IPS DF 6.9 (cell line): ENCODE data around the gene LDLRAP1.
A peak's percentile ranks its signal among the peaks of the same experiment; 100 is the strongest.

Experiments
- DNase-seq: peaks from one replicate; pipeline ENCODE4 v3.0.0-alpha.2; 2013; ENCODE audit warnings: low read depth, low spot score
- H3K27ac ChIP-seq: one replicate; pipeline ENCODE4 v1.5.1; 2013; ENCODE audit warnings: low read length, control low read depth
- H3K27me3 ChIP-seq: 2 replicates; pipeline ENCODE4 v1.6.1; 2013; ENCODE audit warnings: mild to moderate bottlenecking, low read length; ENCODE audit not compliant: control insufficient read depth, insufficient read depth
- H3K36me3 ChIP-seq: 2 replicates; pipeline ENCODE4 v1.6.1; 2013; ENCODE audit warnings: low read length; ENCODE audit not compliant: control insufficient read depth, insufficient read depth
- H3K4me1 ChIP-seq: 2 replicates; pipeline ENCODE4 v1.6.1; 2013; ENCODE audit warnings: low read length; ENCODE audit not compliant: control insufficient read depth, insufficient read depth
- H3K4me3 ChIP-seq: 2 replicates; pipeline ENCODE4 v1.5.1; 2013; ENCODE audit warnings: mild to moderate bottlenecking, low read length
- H3K9me3 ChIP-seq: 2 replicates; pipeline ENCODE4 v1.6.1; 2013; ENCODE audit warnings: low read length, inconsistent platforms; ENCODE audit not compliant: control insufficient read depth, insufficient read depth
- WGBS: extraction: QIAGEN DNeasy Blood & Tissue Kit; methylation state at CpG from one replicate; pipeline ENCODE4 v1.1.7; 2013; ENCODE audit warnings: mixed read lengths, missing lambda C conversion rate; ENCODE audit not compliant: insufficient read length, insufficient coverage; 5-methylcytosine and 5-hydroxymethylcytosine counted together

Gene LDLRAP1, protein sequence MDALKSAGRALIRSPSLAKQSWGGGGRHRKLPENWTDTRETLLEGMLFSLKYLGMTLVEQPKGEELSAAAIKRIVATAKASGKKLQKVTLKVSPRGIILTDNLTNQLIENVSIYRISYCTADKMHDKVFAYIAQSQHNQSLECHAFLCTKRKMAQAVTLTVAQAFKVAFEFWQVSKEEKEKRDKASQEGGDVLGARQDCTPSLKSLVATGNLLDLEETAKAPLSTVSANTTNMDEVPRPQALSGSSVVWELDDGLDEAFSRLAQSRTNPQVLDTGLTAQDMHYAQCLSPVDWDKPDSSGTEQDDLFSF

DNA sequence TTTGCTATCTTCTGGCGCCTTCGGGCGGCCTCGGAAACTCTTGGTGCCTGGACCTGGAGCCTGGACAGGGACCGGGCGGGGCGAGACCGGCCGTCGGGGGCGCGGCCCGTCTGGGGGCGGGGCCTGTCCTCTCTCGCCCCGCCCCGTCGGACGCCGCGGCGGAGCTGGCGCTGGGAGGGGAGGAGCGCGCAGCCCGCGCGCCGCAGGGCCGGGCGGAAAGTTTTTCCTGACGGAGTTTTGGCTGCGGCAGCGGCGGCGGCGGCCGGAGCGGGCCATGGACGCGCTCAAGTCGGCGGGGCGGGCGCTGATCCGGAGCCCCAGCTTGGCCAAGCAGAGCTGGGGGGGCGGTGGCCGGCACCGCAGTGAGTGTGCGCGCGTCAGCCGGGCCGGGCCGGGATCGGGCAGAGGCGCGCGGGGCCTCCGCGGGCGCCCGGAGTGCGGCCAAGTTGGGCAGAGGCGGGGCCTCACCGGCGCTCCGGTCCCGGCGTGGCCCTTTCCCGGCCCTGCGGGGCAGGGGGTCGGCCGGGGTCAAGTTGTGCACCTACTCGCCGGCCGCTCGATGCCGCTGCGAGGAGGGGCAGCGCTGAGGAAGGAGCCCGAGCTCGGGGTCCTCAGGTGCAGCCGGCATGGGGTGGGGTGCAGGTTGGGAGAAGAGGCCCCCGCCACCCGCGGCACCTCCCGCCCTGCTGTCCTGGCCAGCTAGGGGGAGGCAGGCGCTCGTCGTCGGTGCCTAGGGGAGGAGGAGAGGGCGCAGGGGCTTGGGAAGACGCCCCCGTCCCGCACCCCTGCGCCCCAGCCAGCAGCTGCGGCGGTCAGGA is at the start of gene LDLRAP1:
LDLRAP1 (plus strand) TSS at position 182 of the 818 bp plus-strand sequence; CDS start at position 275, 93 bp downstream.
- H3K27me3 ChIP-seq: 0 out of 2 replicates have a peak, but pooled peaks cover 1% of the 10 kb centered on the region
- WGBS: no CpG with 5 or more reads among the region's 99 CpGs
- DNase-seq: no peak
- H3K9me3 ChIP-seq: no peaks in the 10 kb centered on the region
- peak within 1 kb of the TSS; percentile 88 for H3K4me3 ChIP-seq
- H3K4me1 ChIP-seq: peaks cover 4% of the 10 kb centered on the region; the same call in 1 of the 2 replicates
- H3K27ac ChIP-seq: no peak within 1 kb of the TSS
- no peaks in the 10 kb centered on the region for H3K36me3 ChIP-seq

DNA sequence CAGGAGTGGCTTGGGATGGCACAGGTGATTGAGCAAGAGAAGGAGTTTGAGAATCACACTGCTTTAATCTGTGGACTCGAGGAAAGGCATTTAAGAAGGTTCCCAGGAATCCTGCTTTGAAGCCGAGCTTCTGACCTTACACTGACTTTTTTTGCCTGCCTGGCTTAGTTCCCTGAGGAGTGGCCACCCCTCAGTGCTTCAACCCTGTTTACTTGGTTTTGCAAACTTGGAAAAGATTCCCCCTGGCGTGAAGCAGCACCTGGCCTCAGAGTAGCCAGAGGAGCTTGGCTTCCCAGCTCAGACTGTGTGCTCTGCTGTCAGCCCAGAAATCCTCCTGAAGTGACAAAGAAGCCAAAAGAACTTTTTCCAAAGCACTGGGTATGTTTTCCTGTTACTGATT is 48.5 kb upstream of the LDLRAP1 start:
- H3K9me3 ChIP-seq: no peaks in the 10 kb centered on the region
- H3K27me3 ChIP-seq: no peaks in the 10 kb centered on the region
- H3K36me3 ChIP-seq: peaks cover 3% of the 10 kb centered on the region; the same call in 1 of the 2 replicates
- peaks cover 3% of the 10 kb centered on the region; the same call in 1 of the 2 replicates for H3K4me1 ChIP-seq
- DNase-seq: no peak
- H3K4me3 ChIP-seq: no peak overlapping the region
- WGBS: no CpG with 5 or more reads among the region's 3 CpGs
- no peak overlapping the region for H3K27ac ChIP-seq

DNA sequence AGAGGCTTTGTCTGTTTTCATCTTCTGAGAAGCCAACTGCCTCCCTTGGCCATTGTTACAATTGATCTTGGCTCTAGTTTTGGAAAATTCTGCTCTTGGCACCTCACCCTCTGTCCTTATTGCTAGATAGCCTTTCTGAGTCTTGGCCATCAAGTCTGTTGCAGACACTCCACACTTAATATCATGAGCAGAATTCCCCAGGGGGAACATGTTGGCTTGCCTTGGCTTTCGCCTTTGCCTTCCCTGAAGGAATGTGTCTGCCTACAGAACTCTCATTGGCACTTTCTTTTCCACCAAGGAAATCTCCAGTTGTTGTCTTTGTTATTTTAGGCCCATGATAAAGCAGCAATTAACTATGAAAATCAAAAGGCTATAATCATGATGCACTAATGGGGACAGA is 42.7 kb upstream of the LDLRAP1 start:
- no peak for DNase-seq
- H3K4me3 ChIP-seq: no peak overlapping the region
- no peaks in the 10 kb centered on the region for H3K27me3 ChIP-seq
- no CpG with 5 or more reads among the region's 1 CpG for WGBS
- no peak overlapping the region for H3K27ac ChIP-seq
- 0 out of 2 replicates have a peak, but pooled peaks cover under 1% of the 10 kb centered on the region for H3K4me1 ChIP-seq
- no peaks in the 10 kb centered on the region; the same call in 1 of the 2 replicates for H3K36me3 ChIP-seq
- no peaks in the 10 kb centered on the region for H3K9me3 ChIP-seq

DNA sequence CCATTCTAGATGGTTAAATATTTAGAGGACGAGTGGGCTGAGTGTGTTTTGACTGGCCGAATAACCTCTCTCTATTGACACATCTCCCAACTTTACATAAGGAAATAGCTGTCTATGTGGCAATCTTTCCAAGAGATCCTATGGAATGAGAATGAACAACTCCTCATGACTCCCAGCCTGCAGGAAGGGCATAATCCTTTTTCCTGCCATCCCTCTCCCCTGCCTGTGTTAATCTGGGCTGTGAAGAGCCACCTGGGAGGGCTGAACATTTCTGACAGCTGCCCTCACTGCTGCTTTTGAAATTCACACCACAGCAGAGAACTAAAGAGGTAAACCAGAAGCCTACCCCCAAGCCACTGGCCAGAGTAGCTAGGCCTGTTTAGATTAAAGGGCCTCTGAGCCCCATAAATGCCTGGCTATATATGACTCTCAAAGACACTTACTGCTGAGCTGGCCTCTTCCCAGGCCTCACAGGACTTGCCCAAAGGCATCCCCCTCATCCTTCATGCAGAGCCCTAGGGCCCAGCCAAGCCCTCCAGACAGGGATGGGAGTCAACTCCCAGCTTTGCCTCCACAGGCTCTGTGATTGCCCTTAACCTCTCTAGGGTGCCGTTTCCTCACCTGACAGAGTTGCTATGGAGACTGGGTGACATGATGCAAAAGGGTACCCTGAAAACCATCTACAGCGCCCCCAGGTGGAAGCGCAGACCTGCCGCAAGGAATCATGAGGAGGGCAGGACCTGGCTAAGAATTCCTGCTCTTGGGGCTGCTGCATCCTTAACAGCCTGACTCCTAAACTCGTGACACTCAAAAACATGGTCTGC is 42.0 kb upstream of the LDLRAP1 start:
- no peak overlapping the region for H3K27ac ChIP-seq

DNA sequence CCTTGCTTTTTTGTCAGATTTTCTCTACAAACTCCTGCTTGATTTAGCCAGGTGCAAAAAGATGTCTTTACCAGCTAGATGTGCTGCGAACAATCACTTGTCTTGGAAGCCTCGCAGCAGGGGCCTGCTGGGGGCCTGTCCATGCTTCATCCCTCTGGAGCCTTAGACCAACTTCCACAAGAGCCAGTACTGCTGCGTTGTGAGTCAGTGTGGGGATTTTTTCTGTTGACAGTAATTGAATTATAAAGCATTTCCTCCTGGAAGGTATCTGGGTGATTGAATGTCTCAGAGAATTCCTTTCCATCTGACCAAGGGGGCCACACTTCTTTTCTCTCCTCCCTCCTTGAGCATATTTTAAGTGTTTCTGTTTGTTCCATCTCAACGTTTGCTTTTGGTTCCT is 40.4 kb upstream of the LDLRAP1 start:
- Histone ChIP-seq H3K4me1 (peaks cover 5% of the 10 kb centered on the region), H3K4me3 (no peak overlapping the region), H3K9me3 (no peaks in the 10 kb centered on the region), H3K27ac (no peak overlapping the region), H3K36me3 (no peaks in the 10 kb centered on the region; the same call in 1 of the 2 replicates), H3K27me3 (no peaks in the 10 kb centered on the region)
- no CpG with 5 or more reads among the region's 4 CpGs for whole genome bisulfite sequencing
- DNase-seq: no peak

More for the DNA sequence above, 42.0 kb upstream of the LDLRAP1 start:
- H3K27me3 ChIP-seq: no peaks in the 10 kb centered on the region
- WGBS: no CpG with 5 or more reads among the region's 7 CpGs
- H3K4me3 ChIP-seq: no peak overlapping the region
- peaks cover 5% of the 10 kb centered on the region for H3K4me1 ChIP-seq
- H3K36me3 ChIP-seq: no peaks in the 10 kb centered on the region; the same call in 1 of the 2 replicates
- no peaks in the 10 kb centered on the region for H3K9me3 ChIP-seq
- DNase-seq: peak; percentile 75

DNA sequence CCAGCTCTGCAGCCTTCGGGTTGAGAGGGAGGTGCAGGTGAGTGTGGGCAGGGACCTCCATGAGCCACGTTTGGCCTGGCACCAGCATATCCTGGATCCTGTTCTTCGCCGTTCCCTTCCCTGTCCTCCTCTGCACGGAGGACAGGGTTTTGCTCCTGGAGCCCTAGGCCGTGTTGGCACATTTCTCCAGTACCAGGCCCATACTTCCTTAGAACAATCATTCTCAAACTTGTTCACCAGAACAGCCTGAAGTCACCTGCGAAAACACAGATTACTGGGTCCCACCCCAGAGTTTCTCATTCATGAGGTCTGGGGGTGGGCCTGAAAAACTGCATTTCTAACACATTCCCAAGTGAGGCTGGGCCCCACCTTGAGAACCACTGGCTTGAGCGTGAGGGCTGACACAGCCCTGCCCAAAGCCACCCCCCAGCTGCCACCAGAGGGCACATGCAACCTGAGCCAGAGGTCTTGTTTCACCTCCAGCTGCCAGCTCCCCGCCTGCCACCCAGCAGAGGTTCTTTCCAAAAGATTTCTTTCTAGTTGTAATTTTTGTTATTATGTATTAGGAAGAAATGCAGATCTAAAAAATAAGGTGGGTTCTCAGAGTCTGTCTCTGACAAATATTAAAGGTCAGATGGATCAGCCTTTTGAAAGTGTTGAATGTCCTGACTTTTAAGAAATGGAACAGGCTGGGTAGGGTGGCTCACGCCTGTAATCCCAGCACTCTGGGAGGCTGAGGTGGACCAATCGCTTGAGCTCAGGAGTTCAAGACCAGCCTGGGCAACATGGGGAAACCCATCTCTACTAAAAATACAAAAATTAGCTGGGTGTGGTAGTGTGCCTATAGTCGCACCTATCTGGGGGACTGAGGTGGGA is 39.6 kb upstream of the LDLRAP1 start:
- no peak for DNase-seq
- H3K9me3 ChIP-seq: no peaks in the 10 kb centered on the region
- H3K36me3 ChIP-seq: no peaks in the 10 kb centered on the region
- WGBS: no CpG with 5 or more reads among the region's 12 CpGs
- no peak overlapping the region for H3K4me3 ChIP-seq
- no peak overlapping the region for H3K27ac ChIP-seq
- peaks cover 5% of the 10 kb centered on the region for H3K4me1 ChIP-seq
- no peaks in the 10 kb centered on the region for H3K27me3 ChIP-seq

DNA sequence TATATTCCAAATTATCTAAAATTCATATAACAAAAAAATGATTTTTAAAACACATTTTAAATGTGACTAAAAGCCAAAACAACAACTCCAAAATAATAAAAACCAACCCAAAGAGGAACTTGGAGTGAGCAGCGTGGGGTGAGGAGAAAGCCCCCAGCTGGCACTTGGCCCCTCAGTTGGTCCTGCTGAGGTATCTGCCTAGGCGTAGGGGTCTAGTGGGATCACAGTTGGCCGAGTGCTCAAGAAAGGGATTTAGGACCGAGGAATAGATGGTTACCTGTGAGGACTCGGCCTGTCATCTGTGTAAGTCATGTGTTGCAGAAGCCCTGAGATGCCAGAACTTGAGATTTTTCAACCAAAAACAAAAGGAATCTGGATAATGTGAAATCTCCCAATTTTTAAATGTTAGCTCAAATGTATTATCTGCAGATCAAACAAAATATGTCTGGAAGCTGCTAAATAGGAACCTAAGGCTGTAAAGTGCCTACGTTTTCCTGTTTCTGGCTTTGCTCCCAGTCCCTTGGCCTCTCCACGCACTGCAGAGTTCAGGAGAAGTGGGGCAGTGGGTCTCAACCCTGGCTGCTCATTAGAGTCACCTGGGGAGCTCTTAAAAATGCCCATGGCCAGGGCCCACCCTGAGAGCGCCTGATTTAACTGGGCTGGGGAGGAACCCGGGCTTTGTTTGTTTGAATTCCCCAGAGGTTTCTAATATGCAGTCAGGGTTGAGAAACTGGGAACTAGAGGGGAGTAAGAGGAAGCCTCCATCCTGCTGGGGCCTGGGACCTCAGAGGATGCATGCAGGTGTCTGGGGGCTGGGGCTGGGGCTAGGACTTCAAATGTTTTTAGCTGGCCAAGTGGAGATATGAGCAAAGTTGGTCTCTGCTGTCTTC is 38.5 kb upstream of the LDLRAP1 start:
- no CpG with 5 or more reads among the region's 9 CpGs for WGBS
- H3K4me1 ChIP-seq: peaks cover 5% of the 10 kb centered on the region
- H3K4me3 ChIP-seq: no peak overlapping the region
- H3K9me3 ChIP-seq: no peaks in the 10 kb centered on the region
- no peak overlapping the region for H3K27ac ChIP-seq
- no peaks in the 10 kb centered on the region for H3K27me3 ChIP-seq
- no peaks in the 10 kb centered on the region for H3K36me3 ChIP-seq
- DNase-seq: no peak

DNA sequence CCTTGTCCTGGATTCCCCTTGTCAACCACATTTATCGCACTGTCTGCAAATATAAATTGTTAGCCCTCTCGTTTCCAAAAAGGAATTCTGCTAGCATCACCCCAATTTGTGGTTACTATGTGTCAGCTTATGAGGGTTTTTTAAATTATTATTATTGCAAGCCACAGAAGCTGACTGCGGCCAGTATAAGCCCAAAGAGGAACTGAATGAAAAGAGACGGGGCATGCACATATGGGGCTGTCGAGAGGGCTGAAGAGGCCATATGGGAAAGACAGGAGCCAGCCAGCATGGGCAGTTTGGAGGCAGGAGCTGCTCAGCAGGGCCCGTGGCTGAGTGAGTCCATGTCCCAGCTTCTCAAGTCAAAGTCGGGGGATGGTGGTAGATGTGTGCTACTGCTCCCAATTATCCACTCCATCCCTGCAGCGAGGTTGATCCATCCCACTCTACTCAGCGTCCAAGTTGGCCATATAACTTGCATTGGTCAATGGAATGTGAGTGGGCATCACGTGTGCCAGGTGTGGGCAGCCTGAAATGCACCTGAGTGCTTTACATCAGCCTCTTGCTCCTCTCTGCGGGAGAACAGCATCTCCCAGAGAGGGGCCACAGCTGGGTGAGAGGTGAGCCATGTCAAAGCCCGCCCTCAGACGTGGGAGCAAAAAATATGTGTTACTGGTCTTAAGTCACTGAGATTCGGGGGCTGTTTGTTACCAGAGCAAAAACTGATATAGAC is 37.6 kb upstream of the LDLRAP1 start:
- H3K4me1 ChIP-seq: peaks cover 5% of the 10 kb centered on the region
- no peaks in the 10 kb centered on the region for H3K9me3 ChIP-seq
- no CpG with 5 or more reads among the region's 14 CpGs for WGBS
- H3K27ac ChIP-seq: no peak overlapping the region
- no peaks in the 10 kb centered on the region for H3K36me3 ChIP-seq
- no peak overlapping the region for H3K4me3 ChIP-seq
- no peak for DNase-seq
- no peaks in the 10 kb centered on the region for H3K27me3 ChIP-seq
